Left lung (tissue), 10 donors: Measurements from ENCODE around the gene MET. TPM values are rescaled to one million over a fixed set of nuclear protein-coding genes. Genes with fewer than 3 reads are reported as not detected.
"Not testable (repeated sequence)": the region's sequence is repeated elsewhere in the genome, so short reads cannot be mapped to it uniquely, and the experiment has no call there.

Source experiments
- ATAC-seq: fragments of 200-7000 bp; cut with Tn5 transposase; one replicate; pipeline ENCODE4 v1.9.1; 2020; ENCODE audit warnings: moderate library complexity
- DNase-seq, 4 donors: peaks; one replicate each; pipeline ENCODE4 v3.0.0-alpha.2; 2013 to 2020
- H3K27ac ChIP-seq, 2 donors: fragments of 200-600 bp; sonication (generic) in 1 of 2; one replicate each; pipeline versions ENCODE4 v1.5.0 to v1.8.0; 2020 to 2021
- H3K27me3 ChIP-seq, 2 donors: fragments of 200-600 bp; sonication (generic) in 1 of 2; one replicate each; pipeline versions ENCODE4 v1.5.0 to v1.8.0; 2020 to 2021
- H3K36me3 ChIP-seq, 2 donors: fragments of 200-600 bp; sonication (generic) in 1 of 2; one replicate each; pipeline versions ENCODE4 v1.5.0 to v1.8.0; 2020 to 2021
- H3K4me1 ChIP-seq, 2 donors: fragments of 200-600 bp; one replicate each; pipeline ENCODE4 v1.8.0; 2021
- H3K4me3 ChIP-seq, 2 donors: fragments of 200-600 bp; sonication (generic) in 1 of 2; one replicate each; pipeline versions ENCODE4 v1.5.0 to v1.8.0; 2020 to 2021; ENCODE audit warnings: mild to moderate bottlenecking in 1 of 2
- H3K9me3 ChIP-seq, 2 donors: fragments of 200-600 bp; sonication (generic) in 1 of 2; one replicate each; pipeline versions ENCODE4 v1.5.0 to v1.8.0; 2020 to 2021
- CTCF ChIP-seq, 2 donors: fragments of 200-600 bp; sonication (generic) in 1 of 2; IDR thresholded peaks; one replicate each; pipeline versions ENCODE4 v1.5.0 to v1.8.0; 2021; ENCODE audit warnings: antibody characterized with exemption in 2 of 2
- intact Hi-C, 2 donors: fragments of 100-400 bp; cut with DNase I; formaldehyde crosslinking; loops; one replicate each; pipeline versions ENCODE4 v1.11.2 to v1.14.2; 2022
- polyA plus RNA-seq, 6 donors: library from polyadenylated mRNA; unstranded; fragments of 120-200 nt; gene quantifications; one replicate each; pipeline ENCODE4 v1.2.1, GENCODE V29; 2013; ENCODE audit not compliant: insufficient read length in 6 of 6
- total RNA-seq, 2 donors: library from RNA; stranded (reverse); fragmentation: NEBNext Ultra II Directional; extraction: Animal tissue kit (Norgen Biotek cat#: 25700); gene quantifications; one replicate each; pipeline ENCODE4 v1.2.1, GENCODE V29; 2021
- donor health status: DM: no; HTN: yes; CAD: no.
- donor health status: DM: no; HTN: no; CAD: no.

MET gene
- total and polyA plus RNA-seq, 8 donors = 24.7 to 89.3 (median 32.1) TPM

- intact Hi-C loops = no loop called here
- ATAC-seq = no peak
- H3K27ac ChIP-seq = no peak overlapping the region
- no peak overlapping the region for H3K4me3 ChIP-seq
- no peak for DNase-seq
- no peaks in the 10 kb centered on the region for H3K27me3 ChIP-seq
- H3K4me1 ChIP-seq = peaks cover 0 to 3% of the 10 kb centered on the region in 2 donors
- H3K9me3 ChIP-seq = no peaks in the 10 kb centered on the region
- no peaks in the 10 kb centered on the region for H3K36me3 ChIP-seq
- TF ChIP-seq CTCF (IDR thresholded peaks at IDR 0.05) = no peak
Measured at GRCh38 chr7:116713500-116713899, 41.5 kb downstream of the MET start.

GRCh38 chr7:116713918-116714317 lies 41.9 kb downstream of the MET start:
- TF ChIP-seq CTCF (IDR thresholded peaks at IDR 0.05) = no peak
- no peaks in the 10 kb centered on the region for H3K36me3 ChIP-seq
- no peaks in the 10 kb centered on the region for H3K9me3 ChIP-seq
- H3K4me1 ChIP-seq = peaks cover 0 to 3% of the 10 kb centered on the region in 2 donors
- H3K27ac ChIP-seq = no peak overlapping the region
- H3K27me3 ChIP-seq = no peaks in the 10 kb centered on the region
- ATAC-seq (no peak), DNase-seq (no peak)
- H3K4me3 ChIP-seq = no peak overlapping the region
- intact Hi-C loops = no loop called here

GRCh38 chr7:116715077-116715476 lies 43.1 kb downstream of the MET start:
- ATAC-seq (no peak), DNase-seq (no peak)

GRCh38 chr7:116717137-116717536 lies 45.1 kb downstream of the MET start:
- no peaks in the 10 kb centered on the region for H3K4me1 ChIP-seq
- H3K36me3 ChIP-seq = no peaks in the 10 kb centered on the region
- no peak overlapping the region for H3K4me3 ChIP-seq
- no peak for TF ChIP-seq CTCF (IDR thresholded peaks at IDR 0.05)
- intact Hi-C loops = no loop called here
- ATAC-seq (no peak), DNase-seq (no peak)
- H3K27me3 ChIP-seq = no peaks in the 10 kb centered on the region
- H3K27ac ChIP-seq = no peak overlapping the region
- no peaks in the 10 kb centered on the region for H3K9me3 ChIP-seq

More at GRCh38 chr7:116715077-116715476, 43.1 kb downstream of the MET start:
- intact Hi-C loops = no loop called here
- Histone ChIP-seq H3K36me3 (no peaks in the 10 kb centered on the region), H3K9me3 (no peaks in the 10 kb centered on the region), H3K27ac (no peak overlapping the region), H3K4me3 (no peak overlapping the region), H3K4me1 (no peaks in the 10 kb centered on the region), H3K27me3 (no peaks in the 10 kb centered on the region)
- TF ChIP-seq CTCF (IDR thresholded peaks at IDR 0.05) = no peak

GRCh38 chr7:116723959-116724529 lies 52.0 kb downstream of the MET start:
- H3K4me3 ChIP-seq, intact Hi-C loops, H3K27me3 ChIP-seq, H3K9me3 ChIP-seq, H3K27ac ChIP-seq, ATAC-seq, H3K36me3 ChIP-seq: not testable (repeated sequence)
- peak in 1 of 4 donors; percentile 41 for DNase-seq
- peaks cover 0 to 15% of the 10 kb centered on the region in 2 donors for H3K4me1 ChIP-seq
